Activated CD4-positive, alpha-beta T cell treated with anti-CD3 and anti-CD28 coated beads for 36 hours (primary cell): ENCODE results near the gene MYO1A. TPM values are rescaled to one million over a fixed set of nuclear protein-coding genes. Genes with fewer than 3 reads are reported as not detected.

ENCODE experiments used
- ATAC-seq: fragments of 200-7000 bp; cut with Tn5 transposase; one replicate; pipeline ENCODE4 v1.10.0; 2021; ENCODE audit warnings: mild to moderate bottlenecking, moderate library complexity
- CTCF ChIA-PET: fragments of 350-600 bp; sonication (Branson Sonifier 250); formaldehyde crosslinking; loops from one replicate; lab custom pipeline; 2021; ENCODE audit warnings: antibody characterized with exemption; lab: Charles Lee
- POLR2A ChIA-PET: fragments of 350-600 bp; sonication (Branson Sonifier 250); formaldehyde crosslinking; loops from one replicate; lab custom pipeline; 2021; ENCODE audit warnings: antibody characterized with exemption, inconsistent platforms; lab: Charles Lee
- DNase-seq: peaks from one replicate; pipeline ENCODE4 v3.0.0-alpha.2; 2020
- H3K27ac Mint-ChIP-seq: one replicate; pipeline ENCODE4 v1.8.0; 2021; ENCODE audit warnings: mixed read lengths
- H3K27me3 Mint-ChIP-seq: one replicate; pipeline ENCODE4 v1.8.0; 2021; ENCODE audit warnings: mixed read lengths
- H3K36me3 Mint-ChIP-seq: one replicate; pipeline ENCODE4 v1.8.0; 2021; ENCODE audit warnings: low read depth, mixed read lengths
- H3K4me1 Mint-ChIP-seq: one replicate; pipeline ENCODE4 v1.8.0; 2021; ENCODE audit warnings: mixed read lengths
- H3K4me3 Mint-ChIP-seq: one replicate; pipeline ENCODE4 v1.8.0; 2021; ENCODE audit warnings: mild to moderate bottlenecking, moderate library complexity, mixed read lengths
- H3K9me3 Mint-ChIP-seq: one replicate; pipeline ENCODE4 v1.8.0; 2021; ENCODE audit warnings: low read depth, mixed read lengths
- intact Hi-C, 2 experiments: fragments of 100-400 bp; cut with DNase I in 1 of 2; cut with micrococcal nuclease in 1 of 2; formaldehyde crosslinking; loops; one replicate each; pipeline versions ENCODE4 v1.14.2 to v1.15.1; 2022 to 2024; cut with DNase I, micrococcal nuclease
- total RNA-seq, 2 experiments: library from RNA; stranded (reverse); gene quantifications; one replicate each; pipeline ENCODE4 v1.2.3, GENCODE V29; 2021

MYO1A gene
- total RNA-seq, 2 experiments from 2014 or later: 2.4 to 2.6 TPM

DNA sequence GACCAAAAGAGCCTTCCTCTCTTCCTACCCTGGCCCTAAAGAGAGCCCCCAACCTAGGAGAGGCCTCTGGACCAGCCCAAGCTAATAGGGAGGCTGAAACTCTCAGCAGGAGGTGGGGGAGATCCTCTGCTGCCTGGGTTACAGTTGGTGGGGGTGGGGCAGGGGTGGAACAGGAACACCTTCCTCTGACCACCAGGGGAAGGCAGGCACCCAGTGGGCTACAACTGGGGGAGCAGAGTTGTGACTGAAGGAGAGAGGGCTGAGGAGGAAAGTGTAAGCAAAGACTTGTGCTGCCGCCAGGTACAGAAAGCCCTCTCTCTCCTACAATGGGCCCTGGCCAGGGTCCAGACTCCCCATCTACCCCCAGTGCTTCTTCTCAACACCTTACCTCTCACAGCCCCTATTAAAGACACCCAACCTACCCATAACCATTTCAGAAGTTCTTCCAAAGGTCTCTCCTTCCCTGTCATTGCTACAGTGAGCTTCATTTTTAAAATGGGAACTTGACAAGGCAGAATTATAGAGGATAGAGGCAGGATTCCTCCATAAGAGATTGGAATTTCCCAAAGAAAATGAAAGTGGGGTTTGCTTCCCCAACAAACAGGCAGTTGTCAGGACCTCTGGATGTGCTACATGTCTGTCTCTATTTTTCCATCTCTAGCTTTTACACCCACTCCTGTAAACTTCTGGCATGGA lies 1.4 kb downstream of the MYO1A start:
- Mint-ChIP-seq H3K27ac (peak overlapping the region; percentile 85), H3K9me3 (no peaks in the 10 kb centered on the region), H3K36me3 (peaks cover 5% of the 10 kb centered on the region), H3K4me1 (peaks cover 32% of the 10 kb centered on the region), H3K27me3 (no peaks in the 10 kb centered on the region), H3K4me3 (no peak overlapping the region)
- no peak for ATAC-seq
- intact Hi-C loops: no loop called here
- DNase-seq: no peak
- ChIA-PET CTCF (interaction anchor here (0.8 to 4.2 kb wide), 12 partner anchors 8 to 543 kb away, joined by 3 to 41 read pairs (median 4); no protein-coding TSS in a partner anchor), POLR2A (interaction anchor here (1.1 kb wide), 1 partner anchor 64 kb away, joined by 3 read pairs; no protein-coding TSS in a partner anchor)

DNA sequence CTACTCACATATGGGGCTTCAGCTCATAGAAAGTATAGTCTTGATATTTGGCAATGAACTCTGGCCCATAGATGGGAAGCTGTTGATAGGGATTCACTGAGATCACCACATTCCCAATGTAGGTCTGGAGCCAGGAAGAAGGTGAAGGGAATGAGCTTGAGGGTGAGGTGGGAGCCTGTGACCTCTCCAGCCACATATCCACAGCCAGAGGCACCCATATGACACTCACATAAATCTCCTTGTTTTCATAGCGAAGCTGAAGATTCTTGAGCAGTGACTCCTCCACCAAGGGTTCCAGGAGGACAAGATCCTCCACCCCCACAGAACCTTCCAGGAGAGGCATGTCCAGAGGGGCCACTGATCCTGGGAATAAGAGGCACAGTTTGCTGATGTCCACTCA lies 1.9 kb downstream of the MYO1A start:
- CTCF ChIA-PET: interaction anchor here (0.8 to 4.2 kb wide), 10 partner anchors 8 to 127 kb away, joined by 3 to 41 read pairs (median 3); no protein-coding TSS in a partner anchor
- no peaks in the 10 kb centered on the region for H3K27me3 Mint-ChIP-seq
- peaks cover 32% of the 10 kb centered on the region for H3K4me1 Mint-ChIP-seq
- POLR2A ChIA-PET: interaction anchor here (1.1 kb wide), 1 partner anchor 64 kb away, joined by 3 read pairs; no protein-coding TSS in a partner anchor
- peak overlapping the region; percentile 85 for H3K27ac Mint-ChIP-seq
- H3K9me3 Mint-ChIP-seq: no peaks in the 10 kb centered on the region
- peak overlapping the region; percentile 22 for H3K4me3 Mint-ChIP-seq
- no peak for DNase-seq
- no peak for ATAC-seq
- H3K36me3 Mint-ChIP-seq: peaks cover 4% of the 10 kb centered on the region
- intact Hi-C loops: loop anchor here in 1 of 2 experiments (1.0 kb wide), 1 partner anchor 37 kb away; no protein-coding TSS in a partner anchor

DNA sequence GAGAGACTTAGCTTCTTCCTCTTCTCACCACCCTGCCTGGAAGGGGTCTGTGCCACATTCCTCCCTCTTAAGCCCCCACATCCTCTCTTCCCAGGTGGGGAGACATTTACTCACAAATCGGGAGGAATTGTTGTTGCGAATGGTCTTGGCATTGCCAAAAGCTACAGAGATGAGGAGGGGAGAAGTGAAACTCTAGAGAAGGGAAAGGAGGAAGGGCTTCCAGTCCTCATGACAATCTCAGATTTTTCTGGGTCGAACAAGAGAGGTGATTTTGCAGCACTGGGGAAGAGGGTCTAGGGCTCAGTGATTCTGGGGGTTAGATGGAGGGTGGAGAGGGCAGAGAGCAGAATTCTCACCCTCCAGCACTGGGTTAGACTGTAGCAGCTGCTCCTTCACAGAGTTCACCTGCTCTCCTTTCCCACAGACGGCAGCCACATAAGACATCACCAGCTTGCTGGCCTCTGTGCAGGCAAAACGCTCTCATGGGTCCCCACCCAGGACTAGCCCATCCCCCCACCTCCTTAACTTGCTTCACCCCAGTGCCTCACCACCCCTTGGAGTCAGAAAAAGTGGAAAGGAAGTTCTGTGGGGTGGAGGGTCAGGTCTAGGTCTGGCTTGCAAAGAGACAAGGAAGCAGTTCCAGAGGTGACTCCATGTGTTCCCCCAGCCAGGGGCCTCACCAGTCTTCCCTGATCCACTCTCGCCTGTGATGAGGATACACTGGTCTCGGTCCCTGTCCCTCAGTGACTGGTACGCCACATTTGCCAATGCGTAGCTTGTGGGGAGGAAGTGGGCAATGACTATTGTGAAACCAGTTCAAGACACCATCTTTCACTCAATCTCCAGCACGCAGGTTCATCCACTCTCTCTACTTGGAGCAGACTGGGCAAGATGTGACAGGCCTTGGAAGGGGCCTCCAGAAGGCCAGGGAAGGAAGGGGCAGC lies 2.7 kb downstream of the MYO1A start:
- intact Hi-C loops: loop anchor here in 1 of 2 experiments (1.0 kb wide), 1 partner anchor 36 kb away; no protein-coding TSS in a partner anchor
- Mint-ChIP-seq H3K27me3 (no peaks in the 10 kb centered on the region), H3K36me3 (no peaks in the 10 kb centered on the region), H3K4me1 (peaks cover 32% of the 10 kb centered on the region), H3K9me3 (no peaks in the 10 kb centered on the region), H3K4me3 (peak overlapping the region; percentile 22), H3K27ac (peak overlapping the region; percentile 85)
- CTCF ChIA-PET: interaction anchor here (0.7 to 4.2 kb wide), 13 partner anchors 13 to 314 kb away, joined by 3 to 41 read pairs (median 3); no protein-coding TSS in a partner anchor
- POLR2A ChIA-PET: interaction anchor here (0.9 to 1.1 kb wide), 2 partner anchors 44 to 65 kb away, joined by 3 to 6 read pairs; no protein-coding TSS in a partner anchor
- DNase-seq (peak; percentile 78), ATAC-seq (peak; percentile 94)

DNA sequence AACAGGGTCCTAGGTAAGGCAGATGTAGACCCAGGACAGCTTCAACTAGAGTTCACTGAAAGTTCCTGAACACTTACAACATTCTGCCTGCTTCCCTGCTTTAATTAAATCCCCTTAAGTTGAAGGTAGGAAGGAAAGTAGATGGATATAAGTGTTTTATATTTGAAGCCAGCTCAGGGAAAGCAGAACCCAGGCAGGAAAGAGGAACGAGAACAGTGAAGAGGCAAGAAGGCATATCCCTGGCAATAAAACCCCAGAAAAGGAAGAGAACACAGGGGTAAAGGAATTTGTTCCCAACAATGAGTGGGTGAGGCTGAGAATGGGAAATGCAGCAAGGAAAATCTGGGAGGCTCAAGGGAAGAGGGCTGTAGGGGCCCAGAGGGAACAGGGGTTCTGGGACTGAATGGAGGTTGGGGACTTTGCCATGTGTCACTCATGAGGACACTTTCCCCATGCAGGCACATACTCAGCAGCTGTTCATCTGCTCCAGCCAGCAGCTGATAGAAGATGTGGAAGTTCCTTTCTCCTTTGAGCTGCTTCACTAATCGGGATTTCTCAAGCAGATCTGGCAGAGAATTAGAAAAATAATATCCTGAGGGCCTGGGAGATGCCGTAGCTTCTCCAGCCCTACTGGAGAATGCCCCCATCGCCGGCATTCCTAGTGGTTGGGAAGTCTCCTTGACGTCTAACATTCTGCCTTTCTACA lies 3.7 kb downstream of the MYO1A start:
- intact Hi-C loops: no loop called here
- Mint-ChIP-seq H3K4me1 (peaks cover 32% of the 10 kb centered on the region), H3K9me3 (no peaks in the 10 kb centered on the region), H3K27me3 (no peaks in the 10 kb centered on the region), H3K4me3 (no peak overlapping the region), H3K27ac (peak overlapping the region; percentile 41), H3K36me3 (no peaks in the 10 kb centered on the region)
- ATAC-seq (no peak), DNase-seq (no peak)
- CTCF ChIA-PET: interaction anchor here (0.6 to 4.2 kb wide), 7 partner anchors 15 to 130 kb away, joined by 3 to 41 read pairs (median 5); no protein-coding TSS in a partner anchor
- POLR2A ChIA-PET: no interaction called here

DNA sequence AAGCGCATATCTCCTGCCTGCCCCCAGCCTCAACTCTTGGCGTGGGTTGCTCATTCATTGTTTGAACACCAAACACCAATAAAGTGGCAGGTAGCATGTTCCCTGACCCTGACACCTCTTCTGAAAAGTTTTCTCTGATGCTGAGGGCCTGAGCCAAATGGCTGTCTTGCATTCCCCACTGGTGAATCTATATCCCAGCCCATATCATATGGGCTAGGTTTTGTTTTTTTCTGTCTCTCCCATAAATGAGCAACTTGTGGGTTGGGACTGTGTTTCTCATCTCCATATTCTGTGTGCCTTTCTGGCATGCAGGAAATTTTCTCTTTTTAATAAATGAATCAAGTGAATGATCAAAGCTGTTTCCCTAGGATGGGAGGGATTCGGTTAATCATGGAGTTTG lies 5.0 kb downstream of the MYO1A start:
- CTCF ChIA-PET: interaction anchor here (1.1 to 4.2 kb wide), 2 partner anchors 16 to 67 kb away, joined by 3 to 41 read pairs; partner anchors contain the start of gene STAT6

DNA sequence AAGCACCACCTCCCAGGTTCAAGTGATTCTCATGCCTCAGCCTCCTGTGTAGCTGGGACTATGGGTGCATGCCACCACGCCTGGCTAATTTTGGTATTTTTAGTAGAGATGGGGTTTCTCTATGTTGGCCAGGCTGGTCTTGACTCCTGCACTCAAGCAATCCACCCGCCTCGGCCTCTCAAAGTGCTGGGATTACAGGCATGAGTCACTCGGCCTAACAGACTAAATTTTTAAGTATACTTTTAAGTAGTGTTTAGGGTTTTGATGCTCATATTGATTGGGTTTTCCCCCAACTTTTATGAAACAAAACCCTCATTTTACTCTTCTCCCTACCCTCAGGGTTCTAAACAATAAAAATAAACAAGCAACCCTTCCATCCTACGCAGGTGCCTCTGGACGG lies 5.5 kb downstream of the MYO1A start:
- no peak for ATAC-seq
- intact Hi-C loops: no loop called here
- H3K9me3 Mint-ChIP-seq: no peaks in the 10 kb centered on the region
- H3K27me3 Mint-ChIP-seq: no peaks in the 10 kb centered on the region
- no peak overlapping the region for H3K4me3 Mint-ChIP-seq
- no peak overlapping the region for H3K27ac Mint-ChIP-seq
- POLR2A ChIA-PET: no interaction called here
- CTCF ChIA-PET: interaction anchor here (1.1 kb wide), 1 partner anchor 67 kb away, joined by 3 read pairs; the partner anchor contains the start of gene STAT6
- H3K4me1 Mint-ChIP-seq: peaks cover 34% of the 10 kb centered on the region
- DNase-seq: no peak
- H3K36me3 Mint-ChIP-seq: no peaks in the 10 kb centered on the region

More for the DNA sequence above, 5.0 kb downstream of the MYO1A start:
- H3K4me1 Mint-ChIP-seq: peaks cover 32% of the 10 kb centered on the region
- ATAC-seq (no peak), DNase-seq (no peak)
- no peaks in the 10 kb centered on the region for H3K27me3 Mint-ChIP-seq
- H3K36me3 Mint-ChIP-seq: no peaks in the 10 kb centered on the region
- H3K9me3 Mint-ChIP-seq: no peaks in the 10 kb centered on the region
- intact Hi-C loops: no loop called here
- no peak overlapping the region for H3K4me3 Mint-ChIP-seq
- no peak overlapping the region for H3K27ac Mint-ChIP-seq
- POLR2A ChIA-PET: no interaction called here

DNA sequence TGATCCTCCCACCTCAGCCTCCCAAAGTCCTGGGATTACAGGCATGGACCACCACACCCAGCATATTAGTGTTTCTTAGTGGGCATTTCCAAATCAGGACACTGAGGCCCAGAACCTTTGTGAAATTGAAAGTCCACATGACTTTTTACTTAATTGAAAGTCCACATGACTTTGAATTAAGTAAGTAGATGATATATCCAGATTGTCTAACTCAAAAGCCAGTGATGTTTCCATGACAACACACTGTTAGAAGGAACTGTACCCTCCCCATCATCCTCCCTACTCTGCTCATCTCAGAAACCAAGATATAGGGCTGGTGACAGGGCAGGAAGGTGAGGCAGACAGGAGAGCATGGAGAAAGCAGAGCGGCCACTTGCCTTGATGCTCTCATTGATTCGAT lies 7.2 kb downstream of the MYO1A start:
- no peaks in the 10 kb centered on the region for H3K27me3 Mint-ChIP-seq
- H3K27ac Mint-ChIP-seq: no peak overlapping the region
- intact Hi-C loops: no loop called here
- ChIA-PET POLR2A (no interaction called here), CTCF (interaction anchor here (0.9 to 1.8 kb wide), 3 partner anchors 12 to 54 kb away, joined by 3 to 5 read pairs (median 4); no protein-coding TSS in a partner anchor)
- no peaks in the 10 kb centered on the region for H3K9me3 Mint-ChIP-seq
- no peak for ATAC-seq
- no peak for DNase-seq
- H3K4me1 Mint-ChIP-seq: peaks cover 30% of the 10 kb centered on the region
- H3K4me3 Mint-ChIP-seq: no peak overlapping the region
- H3K36me3 Mint-ChIP-seq: no peaks in the 10 kb centered on the region

DNA sequence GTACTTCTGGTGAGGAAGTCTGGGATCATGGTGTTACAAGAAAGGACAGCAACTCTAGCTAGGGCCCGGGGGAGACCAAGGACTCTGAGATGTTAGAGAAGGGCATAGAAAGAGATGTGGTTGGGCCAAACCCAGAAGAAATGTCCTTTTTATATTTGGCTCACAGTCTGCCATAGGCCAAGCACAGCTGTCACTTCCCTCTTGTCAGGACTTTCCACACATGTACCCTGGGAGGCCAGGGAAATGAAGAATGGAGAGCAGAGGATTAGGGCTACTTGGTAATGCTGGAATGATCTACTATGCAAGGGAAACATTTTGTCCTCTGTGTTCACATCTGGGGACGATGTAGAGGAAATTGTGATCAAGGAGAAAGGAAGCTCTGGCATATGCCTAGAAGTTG lies 9.2 kb downstream of the MYO1A start:
- DNase-seq (no peak), ATAC-seq (no peak)
- intact Hi-C loops: no loop called here
- Mint-ChIP-seq H3K4me1 (peaks cover 13% of the 10 kb centered on the region), H3K4me3 (no peak overlapping the region), H3K36me3 (no peaks in the 10 kb centered on the region), H3K9me3 (no peaks in the 10 kb centered on the region), H3K27me3 (no peaks in the 10 kb centered on the region), H3K27ac (no peak overlapping the region)
- ChIA-PET CTCF (interaction anchor here (0.6 to 1.2 kb wide), 11 partner anchors 8 to 159 kb away, joined by 3 to 5 read pairs (median 3); no protein-coding TSS in a partner anchor), POLR2A (interaction anchor here (0.5 kb wide), 2 partner anchors 369 to 401 kb away, joined by 3 to 7 read pairs; no protein-coding TSS in a partner anchor)

DNA sequence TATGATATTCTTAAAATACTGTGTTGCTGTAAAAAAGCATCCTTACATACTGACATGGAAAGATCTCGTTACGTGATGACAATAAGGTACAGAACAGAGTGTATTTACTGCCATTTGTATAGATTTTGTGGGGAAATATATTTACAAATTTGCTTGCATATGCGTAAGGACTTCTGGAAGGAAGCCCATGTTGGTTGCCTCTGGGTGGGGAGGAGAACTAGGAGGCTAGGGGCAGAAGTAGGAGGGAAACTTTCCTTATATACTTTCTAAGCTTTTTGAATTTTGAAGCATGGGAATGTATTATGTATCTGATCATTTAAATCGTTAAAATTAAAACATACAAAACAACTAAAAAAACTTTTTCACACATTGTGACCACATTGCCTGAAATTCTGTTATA lies 9.7 kb downstream of the MYO1A start:
- CTCF ChIA-PET: interaction anchor here (0.7 to 1.2 kb wide), 8 partner anchors 8 to 159 kb away, joined by 3 to 5 read pairs (median 3); no protein-coding TSS in a partner anchor
- H3K4me3 Mint-ChIP-seq: no peak overlapping the region
- peaks cover 1% of the 10 kb centered on the region for H3K36me3 Mint-ChIP-seq
- POLR2A ChIA-PET: interaction anchor here (0.5 kb wide), 1 partner anchor 369 kb away, joined by 3 read pairs; no protein-coding TSS in a partner anchor
- no peak overlapping the region for H3K27ac Mint-ChIP-seq
- ATAC-seq (no peak), DNase-seq (no peak)
- H3K27me3 Mint-ChIP-seq: no peaks in the 10 kb centered on the region
- intact Hi-C loops: no loop called here
- H3K9me3 Mint-ChIP-seq: no peaks in the 10 kb centered on the region
- peaks cover 11% of the 10 kb centered on the region for H3K4me1 Mint-ChIP-seq

DNA sequence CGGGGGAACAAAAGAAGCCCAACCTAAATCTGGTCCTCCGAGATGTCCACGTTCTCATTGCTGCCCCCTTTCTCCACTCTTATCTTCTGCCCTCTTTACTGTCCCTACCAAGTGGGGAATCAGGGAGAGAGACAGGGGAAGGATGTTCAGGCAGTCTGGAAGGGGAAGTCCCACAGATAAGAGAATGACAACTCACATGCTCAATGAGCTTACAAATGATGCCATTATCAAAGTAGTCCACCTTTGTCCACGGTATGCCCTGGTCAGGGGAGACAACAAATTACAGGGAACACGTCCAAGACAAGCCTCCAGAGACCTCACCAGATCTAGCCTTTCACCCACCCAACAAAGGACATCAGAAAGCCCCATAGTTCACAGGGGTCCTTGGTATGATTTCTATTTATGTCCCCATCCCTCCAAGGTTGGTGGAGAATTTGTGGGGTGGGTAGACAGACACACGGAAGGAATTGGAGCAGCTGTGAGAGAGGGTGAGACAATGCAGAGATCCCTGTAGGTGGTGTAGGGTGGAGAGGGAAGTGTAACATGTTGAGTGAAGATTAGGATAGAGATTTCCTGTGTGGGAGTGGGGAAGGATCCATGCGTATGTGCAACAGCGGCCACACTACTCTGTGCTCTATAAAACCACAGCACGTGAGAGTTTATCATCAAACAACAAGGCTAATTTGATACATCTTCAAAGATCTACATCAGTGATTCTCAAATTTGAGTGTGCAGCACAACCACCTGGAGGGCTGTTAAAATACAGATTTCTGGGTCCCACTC lies 10.7 kb downstream of the MYO1A start:
- intact Hi-C loops: no loop called here
- Mint-ChIP-seq H3K9me3 (no peaks in the 10 kb centered on the region), H3K4me3 (no peak overlapping the region), H3K36me3 (peaks cover 1% of the 10 kb centered on the region), H3K27me3 (no peaks in the 10 kb centered on the region), H3K27ac (no peak overlapping the region), H3K4me1 (peaks cover 8% of the 10 kb centered on the region)
- no peak for ATAC-seq
- POLR2A ChIA-PET: no interaction called here
- CTCF ChIA-PET: interaction anchor here (0.5 to 1.6 kb wide), 2 partner anchors 13 to 28 kb away, joined by 3 read pairs; no protein-coding TSS in a partner anchor
- no peak for DNase-seq
